Fibroblast of skin of right quadriceps (primary cell): ENCODE results near the gene RAC2.
"Not testable (repeated sequence)": the region's sequence is repeated elsewhere in the genome, so short reads cannot be mapped to it uniquely, and the experiment has no call there.

Experiments
- DNase-seq: peaks from one replicate; pipeline ENCODE4 v3.0.0-alpha.2; 2013

RAC2 gene

GRCh38 chr22:37254209-37254866 is 10.3 kb upstream of the RAC2 start:
- peak; percentile 79 for DNase-seq

- DNase-seq = peak; percentile 57
Measured at GRCh38 chr22:37253126-37253660, 9.1 kb upstream of the RAC2 start.

GRCh38 chr22:37251836-37252235 is 7.8 kb upstream of the RAC2 start:
- DNase-seq = not testable (repeated sequence)

GRCh38 chr22:37249986-37250385 is 5.9 kb upstream of the RAC2 start:
- DNase-seq = no peak

- DNase-seq = peak; percentile 21
Measured at GRCh38 chr22:37248251-37248650, 4.2 kb upstream of the RAC2 start.

- DNase-seq = no peak
Measured at GRCh38 chr22:37245740-37246139, 1.7 kb upstream of the RAC2 start.

- DNase-seq = no peak
Measured at GRCh38 chr22:37244922-37245722, 1.1 kb upstream of the RAC2 start.

- DNase-seq = no peak
Measured at GRCh38 chr22:37243402-37244113, 511 bp downstream of the RAC2 start.

GRCh38 chr22:37242395-37242918 is 1.6 kb downstream of the RAC2 start:
- peak; percentile 35 for DNase-seq

GRCh38 chr22:37241351-37242142 is 2.5 kb downstream of the RAC2 start:
- no peak for DNase-seq

- no peak for DNase-seq
Measured at GRCh38 chr22:37240941-37241320, 3.1 kb downstream of the RAC2 start.

GRCh38 chr22:37240240-37240940 is 3.7 kb downstream of the RAC2 start:
- DNase-seq = no peak

GRCh38 chr22:37239336-37240239 is 4.5 kb downstream of the RAC2 start:
- no peak for DNase-seq

GRCh38 chr22:37237371-37238268 is 6.4 kb downstream of the RAC2 start:
- peak; percentile 75 for DNase-seq

- no peak for DNase-seq
Measured at GRCh38 chr22:37235897-37236607, 8.0 kb downstream of the RAC2 start.

GRCh38 chr22:37234736-37235711 is 9.0 kb downstream of the RAC2 start:
- no peak for DNase-seq
